ENCODE data around the gene C1orf116. TPM values are rescaled to one million over a fixed set of nuclear protein-coding genes. Genes with fewer than 3 reads are reported as not detected.
A peak's percentile ranks its signal among the peaks of the same experiment; 100 is the strongest.

The C1orf116 gene
- total and polyA plus RNA-seq, 10 donors, result 0.02 to 1.0 (median 0.27) TPM; not detected in 1

DNA sequence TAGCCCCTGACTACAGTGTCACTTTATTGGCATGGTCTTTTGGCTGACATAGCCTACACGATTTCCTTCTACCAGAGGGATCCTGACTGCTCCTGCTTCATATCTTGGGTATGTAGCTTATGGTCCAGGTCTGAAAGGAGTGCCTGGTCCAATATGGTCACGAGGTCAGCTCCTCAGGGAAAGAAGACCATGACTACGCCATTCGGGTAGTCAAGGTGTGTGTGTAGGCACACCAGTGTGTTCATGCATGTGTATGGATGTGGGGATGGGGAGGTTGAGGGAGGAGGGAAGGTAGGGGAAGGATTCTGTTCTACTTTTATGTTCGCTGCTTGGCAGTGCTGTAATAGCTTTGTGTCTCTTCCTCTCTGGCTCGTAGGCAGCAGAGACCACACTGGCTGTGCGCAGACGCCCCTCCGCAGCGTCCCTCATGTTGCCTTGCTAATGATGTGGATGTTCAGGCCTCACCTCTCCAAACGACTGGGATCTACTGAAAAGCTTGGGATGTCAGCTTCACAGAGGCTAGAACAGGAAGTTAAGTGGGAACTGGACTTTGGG, 46.1 kb upstream of the C1orf116 start:
- WGBS, 5 donors, result 85 to 95% (median 88%) methylated on average over 11 of the region's 11 CpGs
- no peak overlapping the region for H3K4me3 ChIP-seq
- no peaks in the 10 kb centered on the region for H3K27me3 ChIP-seq (replicated peaks in 1 of 7)
- peaks cover 0 to 18% (median 3%) of the 10 kb centered on the region in 6 donors for H3K4me1 ChIP-seq
- TF ChIP-seq POLR2AphosphoS5 (IDR thresholded peaks at IDR 0.05) (no peak), CTCF (IDR thresholded peaks at IDR 0.05 in 8 of 11, conservative IDR thresholded peaks at IDR 0.05 in 3 of 11) (no peak), POLR2A (IDR thresholded peaks at IDR 0.05) (no peak)
- no peak for DNase-seq
- H3K9me3 ChIP-seq, result no peaks in the 10 kb centered on the region
- peaks cover 0 to 78% (median 6%) of the 10 kb centered on the region in 6 donors for H3K36me3 ChIP-seq
- intact Hi-C loops (cut with DNase I; ENCODE audit: low total_unique reads), result loop anchor here (10.0 kb wide), 1 partner anchor 74 kb away; no protein-coding TSS in a partner anchor
- H3K27ac ChIP-seq, result no peak overlapping the region

GRCh38 chr1:207077470-207078377, 45.2 kb upstream of the C1orf116 start:
- DNase-seq, result no peak
- peaks cover 0 to 87% (median 6%) of the 10 kb centered on the region in 6 donors for H3K36me3 ChIP-seq
- H3K27me3 ChIP-seq (replicated peaks in 1 of 7), result no peaks in the 10 kb centered on the region
- no peak overlapping the region for H3K4me3 ChIP-seq
- peaks cover 0 to 18% (median 3%) of the 10 kb centered on the region in 6 donors for H3K4me1 ChIP-seq
- intact Hi-C loops (cut with DNase I; ENCODE audit: low total_unique reads), result loop anchor here (10.0 kb wide), 1 partner anchor 73 kb away; no protein-coding TSS in a partner anchor
- peak; percentile 81 to 93 (median 86) for TF ChIP-seq CTCF (IDR thresholded peaks at IDR 0.05 in 8 of 11, conservative IDR thresholded peaks at IDR 0.05 in 3 of 11)
- no peak for TF ChIP-seq POLR2A (IDR thresholded peaks at IDR 0.05)
- peak in 1 of 3 donors; percentile 70 for TF ChIP-seq POLR2AphosphoS5 (IDR thresholded peaks at IDR 0.05)
- 49 to 59% (median 51%) methylated on average over 6 of the region's 6 CpGs for WGBS, 5 donors
- no peaks in the 10 kb centered on the region for H3K9me3 ChIP-seq
- peak overlapping the region in 1 of 8 donors; percentile 21 for H3K27ac ChIP-seq

DNA sequence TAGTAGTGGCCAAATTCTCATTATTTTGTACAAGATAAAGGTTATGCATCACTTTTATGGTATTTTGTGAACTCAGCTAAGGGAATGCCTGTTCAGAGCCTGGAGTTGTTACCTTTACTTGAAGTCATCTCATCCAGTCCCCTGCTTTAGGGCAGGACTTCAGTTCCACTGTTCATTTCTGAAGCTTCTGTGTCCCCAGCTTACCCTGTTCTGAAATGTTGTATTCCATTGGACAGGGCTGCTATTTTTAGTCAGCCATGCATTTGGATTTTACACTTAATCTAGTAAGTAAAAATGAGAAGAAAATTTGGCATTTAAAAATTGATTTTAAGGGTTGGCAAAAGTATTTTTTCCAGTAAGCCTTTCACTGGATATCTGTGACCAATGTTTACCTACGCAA, 44.5 kb upstream of the C1orf116 start:
- no peak overlapping the region for H3K4me3 ChIP-seq
- intact Hi-C loops (cut with DNase I; ENCODE audit: low total_unique reads), result loop anchor here (10.0 kb wide), 1 partner anchor 72 kb away; no protein-coding TSS in a partner anchor
- 98 to 100% (median 99%) methylated on average over 1 of the region's 1 CpG for WGBS, 5 donors
- H3K9me3 ChIP-seq, result no peaks in the 10 kb centered on the region
- H3K27ac ChIP-seq, result peak overlapping the region in 1 of 8 donors; percentile 21
- H3K4me1 ChIP-seq, result peaks cover 0 to 21% (median 3%) of the 10 kb centered on the region in 6 donors
- no peak for TF ChIP-seq POLR2AphosphoS5 (IDR thresholded peaks at IDR 0.05)
- TF ChIP-seq POLR2A (IDR thresholded peaks at IDR 0.05), result no peak
- TF ChIP-seq CTCF (IDR thresholded peaks at IDR 0.05 in 8 of 11, conservative IDR thresholded peaks at IDR 0.05 in 3 of 11), result no peak
- DNase-seq, result no peak
- H3K27me3 ChIP-seq (replicated peaks in 1 of 7), result no peaks in the 10 kb centered on the region
- H3K36me3 ChIP-seq, result peaks cover 0 to 90% (median 10%) of the 10 kb centered on the region in 6 donors

All from spleen (tissue), 11 donors.